Activated CD8-positive, alpha-beta memory T cell treated with anti-CD3 and anti-CD28 coated beads for 36 hours (primary cell): ENCODE results near the gene TRIM47. TPM values are rescaled to one million over a fixed set of nuclear protein-coding genes. Genes with fewer than 3 reads are reported as not detected.

Source experiments
- total RNA-seq, 2 experiments: library from RNA; stranded (reverse); gene quantifications; one replicate each; pipeline ENCODE4 v1.2.3, GENCODE V29; 2021

TRIM47 gene
- total RNA-seq, 2 experiments from 2014 or later, result 15.6 to 17.5 TPM

Other genes starting within 250 kb of the TRIM47 start
- under 1 TPM in 1 of 2 experiments, not detected in 1; 0.25 TPM for gene SMIM5, start 245.1 kb downstream of the TRIM47 start, total RNA-seq
- gene RECQL5, start 211.4 kb downstream of the TRIM47 start, total RNA-seq, result 10 to 100 TPM; 27.6 to 29.5 TPM
- gene SAP30BP, start 211.2 kb downstream of the TRIM47 start, total RNA-seq, result 100 to 1,000 TPM in 1 of 2 experiments, 10 to 100 TPM in 1; 98.1 to 103 TPM
- gene ITGB4, start 157.1 kb downstream of the TRIM47 start, total RNA-seq, result 1 to 10 TPM; 1.5 to 1.9 TPM
- 10 to 100 TPM; 42.2 to 44.3 TPM for gene GALK1, start 113.4 kb downstream of the TRIM47 start, total RNA-seq
- gene UNK, start 93.8 kb downstream of the TRIM47 start, total RNA-seq, result 10 to 100 TPM; 25.3 to 29.1 TPM
- gene UNC13D, start 34.2 kb downstream of the TRIM47 start, total RNA-seq, result 100 to 1,000 TPM; 162 to 165 TPM
- 10 to 100 TPM; 47.8 to 52.9 TPM for gene WBP2, start 23.2 kb downstream of the TRIM47 start, total RNA-seq
- gene TRIM65, start 18.4 kb upstream of the TRIM47 start, total RNA-seq, result 10 to 100 TPM; 39.4 to 39.5 TPM
- 100 to 1,000 TPM; 162 to 166 TPM for gene MRPL38, start 26.3 kb upstream of the TRIM47 start, total RNA-seq
- gene FBF1, start 62.5 kb upstream of the TRIM47 start, total RNA-seq, result 10 to 100 TPM; 21.9 to 23.6 TPM
- gene ACOX1, start 100.6 kb upstream of the TRIM47 start, total RNA-seq, result 10 to 100 TPM; 28.4 to 33.7 TPM
- 10 to 100 TPM; 15.0 to 15.8 TPM for gene TEN1, start 100.7 kb upstream of the TRIM47 start, total RNA-seq
- gene CDK3, start 122.3 kb upstream of the TRIM47 start, total RNA-seq, result 1 to 10 TPM; 4.1 to 5.1 TPM
- gene EVPL, start 148.7 kb upstream of the TRIM47 start, total RNA-seq, result under 1 TPM; 0.10 to 0.21 TPM
- gene SRP68, start 193.9 kb upstream of the TRIM47 start, total RNA-seq, result 100 to 1,000 TPM; 130 to 132 TPM
- 1 to 10 TPM; 2.2 to 3.1 TPM for gene GALR2, start 196.2 kb upstream of the TRIM47 start, total RNA-seq
- gene ZACN, start 200.6 kb upstream of the TRIM47 start, total RNA-seq, result 1 to 10 TPM; 2.6 to 3.0 TPM
- 10 to 100 TPM; 84.6 to 87.0 TPM for gene EXOC7, start 225.2 kb upstream of the TRIM47 start, total RNA-seq